Muscle of arm (tissue), 12 donors: ENCODE data around the gene SPDYE16. TPM values are rescaled to one million over a fixed set of nuclear protein-coding genes. Genes with fewer than 3 reads are reported as not detected.
"Not testable (repeated sequence)": the region's sequence is repeated elsewhere in the genome, so short reads cannot be mapped to it uniquely, and the experiment has no call there.

Experiments
- DNase-seq: peaks from one replicate; pipeline ENCODE4 v3.0.0-alpha.2; 2013
- polyA plus RNA-seq, 12 donors: library from polyadenylated mRNA; unstranded; fragments of 120-200 nt; gene quantifications; one replicate each; pipeline ENCODE4 v1.2.1, GENCODE V29; 2013; ENCODE audit not compliant: insufficient read length in 12 of 12

SPDYE16 gene
- polyA plus RNA-seq, 12 donors, result 0.99 to 7.3 (median 2.3) TPM; not detected in 2

DNA sequence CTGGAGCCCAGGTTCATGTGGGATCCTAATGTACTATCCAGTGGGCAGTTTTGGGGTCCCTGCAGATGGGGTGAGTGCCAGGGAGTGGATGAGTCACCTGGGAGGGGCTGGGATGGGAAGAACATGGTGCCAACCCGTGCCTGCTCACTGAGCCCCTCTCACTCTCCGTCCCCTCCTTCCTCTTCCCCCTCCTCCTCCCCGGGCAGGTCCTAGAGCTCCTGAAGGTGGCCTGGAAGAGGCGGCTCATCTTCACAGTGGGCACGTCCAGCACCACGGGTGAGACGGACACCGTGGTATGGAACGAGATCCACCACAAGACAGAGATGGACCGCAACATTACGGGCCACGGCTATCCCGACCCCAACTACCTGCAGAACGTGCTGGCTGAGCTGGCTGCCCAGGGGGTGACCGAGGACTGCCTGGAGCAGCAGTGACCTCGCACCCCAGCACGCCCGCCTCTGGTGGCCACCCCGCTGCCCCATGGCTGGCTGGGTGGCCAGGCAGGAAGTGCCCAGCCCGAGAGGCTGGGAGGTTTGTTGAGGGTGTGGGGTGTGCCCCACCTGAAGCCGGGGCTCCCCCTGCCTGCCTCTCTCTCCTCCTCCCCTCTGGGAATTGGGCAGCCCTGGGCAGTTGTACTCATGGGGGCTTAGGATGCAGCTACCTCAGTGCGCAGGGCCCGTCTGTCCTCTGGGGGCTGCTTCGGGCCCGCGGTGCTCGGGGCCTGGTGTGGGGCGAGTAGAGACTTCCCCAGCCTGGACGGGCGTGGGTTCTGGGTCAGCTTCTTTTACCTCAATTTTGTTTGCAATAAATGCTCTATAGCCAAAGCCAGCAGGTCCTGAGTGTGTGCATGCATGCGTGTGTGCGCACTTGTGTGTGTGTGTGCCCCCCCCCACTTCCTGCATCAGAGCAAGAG lies 37.7 kb downstream of the SPDYE16 start:
- no peak for DNase-seq

DNA sequence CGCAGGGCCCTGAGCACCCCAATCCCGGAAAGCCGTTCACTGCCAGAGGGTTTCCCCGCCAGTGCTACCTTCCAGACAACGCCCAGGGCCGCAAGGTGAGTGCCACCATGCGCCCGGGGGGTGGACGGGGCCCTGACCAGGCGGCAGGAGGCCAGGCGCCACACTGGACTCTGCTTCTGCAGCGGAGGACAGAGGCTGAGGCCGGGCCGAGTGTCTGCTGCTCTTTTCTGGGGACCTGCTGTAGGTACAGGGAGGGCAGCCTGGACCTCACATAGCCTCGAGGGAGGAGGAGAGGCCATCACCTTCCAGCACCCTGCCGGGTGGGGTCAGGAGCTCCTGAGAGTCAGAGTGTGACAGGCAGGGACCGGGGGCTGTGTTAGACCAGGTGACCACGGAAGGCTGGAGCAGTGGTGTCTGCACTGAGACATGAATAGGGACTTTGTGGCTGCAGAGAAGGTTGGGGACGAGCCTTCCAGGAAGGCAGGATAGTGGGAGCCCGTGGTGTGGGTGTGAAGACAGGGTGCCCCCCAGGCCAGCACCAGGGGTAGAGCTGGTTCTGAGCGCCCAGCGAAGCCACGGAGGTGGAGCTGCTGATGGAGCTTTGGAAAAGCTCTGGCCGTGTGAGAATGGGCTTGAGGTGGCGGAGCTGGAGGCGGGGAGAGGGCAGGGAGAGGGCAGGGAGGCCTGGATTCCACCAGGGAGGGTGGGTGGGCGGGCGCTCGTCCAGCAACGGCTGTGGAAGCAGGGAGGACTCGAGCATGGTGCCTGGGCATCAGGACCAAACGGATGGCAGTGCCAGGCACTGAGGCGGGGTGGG lies 38.5 kb downstream of the SPDYE16 start:
- not testable (repeated sequence) for DNase-seq

DNA sequence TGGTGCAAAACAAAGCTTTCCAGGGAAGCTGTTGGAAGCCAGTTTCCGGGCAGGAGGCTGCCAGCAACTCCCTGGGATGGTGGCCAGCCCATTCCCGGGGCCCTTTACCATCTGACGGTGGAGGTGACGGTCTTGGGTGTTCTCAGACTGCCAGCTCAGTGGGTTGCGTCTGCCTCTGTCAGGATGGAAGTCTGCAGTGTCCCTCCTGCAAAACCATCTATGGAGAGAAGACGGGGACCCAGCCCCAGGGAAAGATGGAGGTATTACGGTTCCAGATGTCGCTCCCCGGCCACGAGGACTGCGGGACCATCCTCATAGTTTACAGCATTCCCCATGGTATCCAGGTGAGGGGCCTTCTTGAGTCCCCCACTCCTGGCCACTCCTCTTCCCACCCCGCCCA lies 39.9 kb downstream of the SPDYE16 start:
- DNase-seq, result not testable (repeated sequence)

DNA sequence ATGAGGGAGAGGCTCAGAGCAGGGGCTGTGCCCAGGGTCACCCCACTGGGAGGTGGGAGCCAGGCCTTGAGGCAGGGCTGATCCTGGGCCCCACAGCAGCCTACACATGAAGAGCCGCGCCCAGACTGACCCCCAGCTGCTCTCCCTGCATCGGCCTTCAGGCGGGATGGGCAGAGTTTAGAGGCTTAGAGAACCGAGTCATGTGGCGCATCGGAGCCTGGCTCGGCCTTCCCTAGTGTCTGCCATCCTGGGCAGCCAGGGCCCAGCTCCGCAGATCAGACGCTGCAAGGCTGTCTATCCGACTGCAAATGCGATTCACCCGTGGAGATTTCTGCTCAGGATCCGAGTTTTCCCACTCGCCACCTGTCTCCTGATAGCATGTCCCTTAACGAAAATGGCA lies 40.3 kb downstream of the SPDYE16 start:
- DNase-seq, result not testable (repeated sequence)

DNA sequence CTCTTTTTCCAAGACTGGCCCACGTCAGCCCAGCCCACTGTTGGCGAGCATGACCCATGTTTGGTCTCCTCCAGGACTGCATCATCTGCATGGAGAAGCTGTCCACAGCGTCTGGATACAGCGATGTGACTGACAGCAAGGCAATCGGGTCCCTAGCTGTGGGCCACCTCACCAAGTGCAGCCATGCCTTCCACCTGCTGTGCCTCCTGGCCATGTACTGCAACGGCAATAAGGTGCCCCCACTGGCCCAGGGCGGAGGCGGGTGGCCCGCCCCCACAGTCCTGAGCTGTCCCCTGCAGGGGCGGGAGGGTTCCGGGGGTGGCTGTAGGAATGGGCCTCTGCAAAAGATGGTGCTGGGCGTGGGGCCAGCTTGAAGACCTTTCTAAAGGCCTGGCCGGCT lies 40.9 kb downstream of the SPDYE16 start:
- not testable (repeated sequence) for DNase-seq

DNA sequence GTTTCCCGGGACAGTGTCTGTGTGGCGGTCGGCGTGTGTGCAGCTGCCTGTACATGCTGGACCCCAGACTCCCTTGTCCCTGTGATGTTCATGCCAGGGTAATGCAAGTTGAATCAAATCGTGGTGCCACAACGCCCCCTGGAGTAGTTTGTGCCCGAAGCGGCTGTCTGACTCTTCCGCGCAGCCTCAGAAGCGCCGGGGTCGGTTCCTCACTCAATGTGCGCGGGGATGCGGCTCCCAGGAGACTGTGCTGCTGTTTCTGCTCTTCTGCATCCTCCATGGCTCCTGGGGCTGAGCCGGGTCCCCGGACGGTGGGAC lies 43.2 kb downstream of the SPDYE16 start:
- not testable (repeated sequence) for DNase-seq

DNA sequence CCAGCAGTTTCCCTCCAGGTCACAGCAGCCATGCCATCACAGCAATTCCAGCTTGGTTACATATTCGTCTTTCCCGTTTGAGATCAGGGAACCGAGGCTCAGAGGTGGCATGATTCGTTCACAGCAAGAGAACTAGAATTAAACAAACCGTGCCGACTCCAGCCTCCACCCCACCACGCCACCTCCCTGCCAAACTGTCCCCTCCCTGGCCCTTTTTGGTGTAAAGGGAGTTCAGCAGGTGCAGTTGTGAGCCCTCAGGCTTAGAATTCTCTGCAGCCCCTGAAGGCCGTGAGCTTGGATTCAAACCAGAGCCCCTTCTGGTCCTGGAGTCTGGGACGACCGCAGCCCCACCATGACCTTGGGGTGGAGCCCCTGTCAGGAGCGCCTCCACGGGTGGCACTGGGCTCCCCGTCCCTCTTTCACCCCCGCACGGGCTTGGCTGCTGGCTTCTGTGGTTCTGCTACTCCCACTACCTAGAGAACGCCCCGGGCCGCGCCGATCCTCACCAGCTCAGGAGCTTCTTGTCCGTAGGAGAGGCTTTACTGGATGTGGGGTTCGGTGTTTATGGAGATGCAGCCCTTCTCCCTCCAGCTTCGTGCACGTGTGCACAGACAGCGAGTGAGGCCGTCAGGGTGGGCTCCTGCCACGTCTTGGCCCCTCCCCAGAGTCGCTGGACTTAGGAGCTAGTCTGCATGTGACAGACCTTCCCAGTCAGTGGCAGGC lies 43.7 kb downstream of the SPDYE16 start:
- not testable (repeated sequence) for DNase-seq

DNA sequence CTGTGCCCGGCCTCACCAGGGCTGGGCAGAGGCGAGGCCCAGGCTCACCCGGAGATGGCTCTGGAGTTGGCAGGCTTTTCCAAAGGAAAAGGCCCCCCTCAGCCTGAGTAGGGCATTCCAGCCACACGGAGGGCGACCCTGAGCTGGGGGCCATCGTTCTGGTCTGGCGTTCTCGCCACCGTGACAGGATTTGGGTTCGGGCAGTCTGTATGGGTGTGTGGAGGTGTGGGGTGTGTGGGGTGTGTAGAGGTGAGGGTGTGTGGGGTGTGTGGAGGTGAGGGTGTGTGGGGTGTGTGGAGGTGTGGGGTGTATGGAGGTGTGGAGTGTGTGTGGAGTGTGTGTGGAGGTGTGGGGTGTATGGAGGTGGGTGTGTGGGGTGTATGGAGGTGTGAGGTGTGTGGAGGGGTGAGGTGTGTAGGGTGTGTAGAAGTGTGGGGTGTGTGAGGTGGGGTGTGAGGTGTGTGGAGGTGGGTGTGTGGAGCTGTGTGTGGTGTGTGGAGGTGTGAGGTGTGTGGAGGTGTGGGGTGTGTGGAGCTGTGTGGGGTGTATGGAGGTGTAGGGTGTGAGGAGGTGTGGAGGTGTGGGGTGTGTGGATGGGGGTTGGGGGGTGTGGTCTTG lies 44.4 kb downstream of the SPDYE16 start:
- DNase-seq, result not testable (repeated sequence)

DNA sequence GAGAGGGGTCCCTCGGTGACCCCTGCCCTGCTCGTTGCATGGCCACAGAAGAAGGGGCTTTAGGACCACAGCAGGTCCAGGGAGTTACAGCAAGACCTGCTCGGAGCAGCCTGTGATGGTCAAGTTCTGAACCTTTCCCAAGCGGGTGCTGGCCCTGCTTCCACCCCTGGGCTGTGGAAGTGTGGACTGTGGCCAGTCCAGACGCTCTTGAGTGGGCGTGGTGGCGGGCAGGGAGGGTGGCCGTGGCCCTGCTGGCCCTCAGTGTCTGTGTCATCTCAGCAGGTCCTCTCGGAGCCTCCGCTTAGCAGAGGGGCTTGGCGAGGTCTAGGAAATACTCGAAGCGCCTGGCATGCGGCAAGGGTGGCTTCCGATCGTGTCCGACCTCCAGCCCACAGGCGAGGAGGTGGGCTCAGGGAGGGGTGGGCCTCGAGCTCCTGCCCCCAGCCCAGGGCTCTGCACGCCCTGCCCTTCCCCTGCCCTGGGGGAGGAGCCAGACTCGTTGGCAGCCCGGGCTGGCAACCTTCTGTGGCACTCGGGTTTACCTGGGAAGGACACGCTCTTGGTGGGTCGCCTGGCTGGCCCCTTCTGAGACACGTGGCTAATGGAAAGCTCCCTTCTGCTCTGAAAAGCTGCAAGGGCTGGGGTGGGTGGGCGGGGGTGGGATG lies 45.0 kb downstream of the SPDYE16 start:
- DNase-seq, result not testable (repeated sequence)

DNA sequence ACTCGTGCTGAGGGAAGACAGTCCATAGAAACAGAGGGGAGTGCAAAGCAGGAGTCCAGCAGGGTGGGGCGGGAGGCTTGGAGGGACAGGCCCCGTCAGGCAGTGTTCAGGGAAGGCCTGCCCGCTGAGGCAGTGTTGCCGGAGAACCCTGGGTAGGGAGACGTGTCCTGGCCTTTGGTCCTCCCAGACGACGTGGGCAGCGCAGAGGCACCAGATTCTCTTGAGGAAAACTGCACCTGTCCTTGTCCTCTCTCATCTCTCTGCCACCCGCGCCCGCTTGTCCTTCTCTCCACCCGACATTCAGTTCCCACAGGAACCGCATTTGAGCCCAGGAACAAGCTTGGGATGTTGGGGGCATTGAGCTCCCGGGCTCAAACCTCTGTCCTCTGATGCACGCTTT lies 47.4 kb downstream of the SPDYE16 start:
- not testable (repeated sequence) for DNase-seq

DNA sequence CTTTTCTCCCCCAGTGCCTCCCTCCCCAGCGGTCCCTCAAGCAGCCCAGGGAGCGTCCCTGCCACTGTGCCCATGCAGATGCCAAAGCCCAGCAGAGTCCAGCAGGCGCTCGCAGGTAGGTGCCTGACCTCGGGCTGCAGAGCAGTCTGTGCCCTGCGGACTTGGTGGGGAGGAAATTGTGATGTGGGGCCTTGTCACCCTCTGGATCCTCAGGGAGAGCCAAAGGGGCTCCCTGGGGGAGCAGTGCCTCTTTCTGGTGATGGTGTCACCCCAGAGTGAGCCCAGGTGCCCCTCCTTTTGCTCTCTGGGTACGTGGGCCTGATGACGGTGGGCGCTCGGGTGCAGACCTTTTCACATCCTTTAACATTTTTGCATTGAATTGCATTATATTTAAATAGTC lies 51.0 kb downstream of the SPDYE16 start:
- DNase-seq, result not testable (repeated sequence)

DNA sequence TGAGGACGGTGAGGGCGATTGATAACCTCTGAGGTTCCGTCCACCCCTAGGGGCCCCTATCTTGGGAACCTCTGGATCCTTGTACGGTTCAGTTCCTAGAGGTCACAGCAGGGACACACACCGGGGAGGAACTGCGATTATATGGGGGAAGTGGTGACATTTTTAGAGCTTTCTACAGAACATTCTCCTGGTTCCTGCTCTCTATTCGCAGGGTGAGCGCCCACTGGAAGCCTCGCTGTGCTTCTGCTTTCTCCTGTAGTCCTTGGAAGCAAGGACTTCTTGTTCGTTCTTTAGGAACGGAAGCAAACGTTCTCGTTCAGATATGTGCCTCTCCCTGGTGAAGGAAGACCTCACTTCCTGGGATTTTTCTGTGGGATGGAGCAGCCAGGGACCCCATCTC lies 55.1 kb downstream of the SPDYE16 start:
- not testable (repeated sequence) for DNase-seq

DNA sequence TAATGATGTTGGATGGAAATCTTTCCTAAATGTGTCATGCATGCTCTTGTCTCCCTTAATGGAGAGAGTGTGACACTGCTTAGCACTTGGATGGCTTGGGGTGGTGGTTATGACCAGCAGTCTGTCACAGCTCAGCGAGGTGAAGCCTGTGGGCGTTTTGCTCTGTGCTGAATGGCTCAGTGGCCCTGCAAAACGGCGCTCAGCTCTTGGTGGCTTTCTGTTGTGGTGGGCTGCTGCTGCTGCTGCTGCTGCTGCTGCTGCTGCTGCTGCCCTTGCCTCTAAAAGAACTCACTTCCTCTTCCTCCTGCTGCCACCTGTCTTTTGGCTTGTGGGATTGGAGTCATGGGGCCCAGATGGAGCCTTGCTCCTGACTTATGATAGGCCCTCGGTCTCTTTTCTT lies 56.5 kb downstream of the SPDYE16 start:
- not testable (repeated sequence) for DNase-seq

DNA sequence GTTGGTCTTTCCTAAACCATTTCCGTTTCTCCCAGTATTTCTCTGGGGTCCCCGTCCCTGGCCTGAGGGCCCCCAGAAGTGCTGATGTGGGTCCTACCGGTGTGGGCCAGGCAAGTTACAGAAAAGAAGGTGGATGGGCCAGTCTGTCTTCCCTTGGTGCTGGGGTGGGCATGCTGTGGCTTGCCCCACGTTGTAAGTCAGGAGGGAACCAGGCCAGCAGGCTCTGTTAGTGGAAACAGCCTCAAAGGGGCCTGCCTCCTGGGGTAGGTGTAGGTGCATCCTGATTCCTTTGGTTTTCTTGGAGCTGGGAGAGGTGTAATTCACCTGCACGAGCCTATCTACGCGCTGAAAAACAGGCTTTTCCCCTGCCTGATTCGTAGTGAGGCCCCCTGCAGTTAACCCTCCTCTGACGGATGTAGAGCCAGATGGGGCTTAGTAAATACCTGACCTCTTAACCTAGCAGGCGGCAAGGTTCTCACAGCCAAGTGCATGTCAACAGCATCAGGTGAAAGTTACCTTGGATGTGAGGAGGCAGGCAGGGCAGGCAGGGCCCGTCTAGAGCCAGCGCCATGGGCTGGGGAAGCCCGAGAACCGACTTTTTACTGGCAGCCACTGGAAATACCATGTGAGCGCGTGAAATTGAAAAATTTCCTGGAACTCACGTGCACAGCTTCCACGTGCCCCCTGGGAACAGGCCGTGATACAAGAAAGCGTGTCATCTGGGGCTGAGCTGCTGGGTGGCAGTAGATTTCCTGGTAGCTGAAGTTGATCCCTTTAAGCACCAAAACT lies 57.1 kb downstream of the SPDYE16 start:
- not testable (repeated sequence) for DNase-seq

DNA sequence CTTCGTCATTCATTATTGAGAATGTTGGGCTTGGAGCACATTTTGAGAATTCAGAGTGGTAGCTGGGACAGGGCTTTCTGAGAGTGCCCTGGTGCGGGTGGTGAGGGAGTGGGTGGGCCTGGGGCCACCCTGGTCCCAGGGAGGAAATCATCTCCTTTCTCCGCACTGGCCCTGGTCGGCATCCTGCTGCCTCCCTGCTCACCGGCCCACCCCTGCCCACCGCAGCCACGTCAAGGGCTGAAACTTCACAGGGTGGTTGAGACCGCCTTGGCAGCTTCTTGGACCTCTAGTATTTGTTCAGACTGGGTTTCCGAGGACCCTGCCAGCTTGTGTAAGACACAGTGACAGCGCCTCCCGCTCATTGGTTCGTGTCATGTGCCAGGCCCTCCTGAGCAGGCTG lies 58.6 kb downstream of the SPDYE16 start:
- not testable (repeated sequence) for DNase-seq

DNA sequence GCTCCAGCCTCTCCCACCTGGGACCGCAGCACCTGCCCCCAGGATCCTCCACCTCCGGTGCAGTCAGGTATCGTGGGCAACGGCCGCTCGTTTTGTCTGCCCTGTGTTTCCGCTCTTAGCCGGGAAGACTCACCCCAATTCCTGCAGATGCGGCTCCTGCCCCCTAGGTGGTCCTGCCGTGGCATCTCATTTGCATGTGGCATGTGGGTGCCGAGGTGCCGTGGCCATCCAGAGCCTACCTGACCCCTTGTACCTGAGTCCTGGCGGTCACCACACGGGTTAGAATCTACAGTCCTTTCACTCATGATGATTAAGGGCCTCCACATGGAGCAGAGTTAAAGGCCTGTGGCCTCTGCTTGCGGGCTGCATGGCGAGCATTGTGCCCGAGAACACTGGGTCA lies 60.0 kb downstream of the SPDYE16 start:
- not testable (repeated sequence) for DNase-seq

DNA sequence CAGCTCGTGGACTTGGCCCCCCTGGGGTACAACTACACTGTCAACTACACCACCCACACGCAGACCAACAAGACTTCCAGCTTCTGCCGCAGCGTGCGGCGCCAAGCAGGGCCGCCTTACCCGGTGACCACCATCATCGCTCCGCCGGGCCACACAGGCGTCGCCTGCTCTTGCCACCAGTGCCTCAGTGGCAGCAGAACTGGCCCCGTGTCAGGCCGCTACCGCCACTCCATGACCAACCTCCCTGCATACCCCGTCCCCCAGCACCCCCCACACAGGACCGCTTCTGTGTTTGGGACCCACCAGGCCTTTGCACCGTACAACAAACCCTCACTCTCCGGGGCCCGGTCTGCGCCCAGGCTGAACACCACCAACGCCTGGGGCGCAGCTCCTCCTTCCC lies 60.4 kb downstream of the SPDYE16 start:
- not testable (repeated sequence) for DNase-seq
